ENCODE data around the gene ITGB1.

GRCh38 chr10:33005322-33006301 lies 47.6 kb upstream of the ITGB1 start:
- TF ChIP-seq POLR2AphosphoS5 (IDR thresholded peaks at IDR 0.05) = peak; percentile 74 to 88 (median 79)
- TF ChIP-seq CTCF (IDR thresholded peaks at IDR 0.05) = no peak
- TF ChIP-seq EP300 (IDR thresholded peaks at IDR 0.05) = peak; percentile 63
- TF ChIP-seq POLR2A (IDR thresholded peaks at IDR 0.05) = no peak
